CD14-positive monocyte (primary cell): ENCODE measurements around the gene CHD2. TPM values are rescaled to one million over a fixed set of nuclear protein-coding genes. Genes with fewer than 3 reads are reported as not detected.

Source experiments
- DNase-seq, 3 donors: peaks; one replicate each; pipeline ENCODE4 v3.0.0-alpha.2; 2011 to 2022
- H2AFZ ChIP-seq: 2 replicates; pipeline ENCODE4 v1.6.0; 2012; ENCODE audit warnings: mild to moderate bottlenecking, low read depth, low read length, inconsistent platforms; ENCODE audit not compliant: insufficient read depth, poor library complexity, severe bottlenecking
- H3K27ac ChIP-seq, 2 donors: 1 replicate in 1 of 2; 2 replicates in 1 of 2; pipeline ENCODE4 v1.5.1; 2012 to 2013; ENCODE audit warnings: low read length in 2 of 2, control low read depth in 1 of 2, inconsistent platforms in 1 of 2, low read depth in 1 of 2, mild to moderate bottlenecking in 1 of 2
- H3K27me3 ChIP-seq, 2 donors: one replicate each; pipeline versions ENCODE4 v1.6.0 to v1.6.1; 2011 to 2013; ENCODE audit warnings: low read length in 2 of 2; ENCODE audit not compliant: control insufficient read depth in 2 of 2, insufficient read depth in 2 of 2
- H3K36me3 ChIP-seq, 2 donors: replicated peaks in 1 of 2; 1 replicate in 1 of 2; 2 replicates in 1 of 2; pipeline versions ENCODE4 v1.5.1 to v1.6.1; 2012 to 2013; ENCODE audit warnings: low read length in 2 of 2, control low read depth in 1 of 2, inconsistent platforms in 1 of 2, mild to moderate bottlenecking in 1 of 2; ENCODE audit not compliant: insufficient read depth in 2 of 2, control insufficient read depth in 1 of 2
- H3K4me1 ChIP-seq, 2 donors: 1 replicate in 1 of 2; 2 replicates in 1 of 2; pipeline versions ENCODE4 v1.5.1 to v1.6.1; 2012 to 2013; ENCODE audit warnings: low read length in 2 of 2, control low read depth in 1 of 2, inconsistent platforms in 1 of 2, mild to moderate bottlenecking in 1 of 2, moderate library complexity in 1 of 2; ENCODE audit not compliant: insufficient read depth in 2 of 2, control insufficient read depth in 1 of 2
- H3K4me2 ChIP-seq: replicated peaks from 2 replicates; pipeline ENCODE3; 2012; ENCODE audit warnings: low read length, moderate library complexity, mild to moderate bottlenecking; ENCODE audit not compliant: poor library complexity, severe bottlenecking; ENCODE audit errors: extremely low read depth
- H3K4me3 ChIP-seq, 3 experiments: fragments of 200-600 bp in 1 of 3; sonication (generic) in 1 of 3; replicated peaks in 1 of 3; 1 replicate in 2 of 3; 2 replicates in 1 of 3; pipeline ENCODE4 v1.5.1; 2011 to 2013; ENCODE audit warnings: low read length in 3 of 3, mild to moderate bottlenecking in 3 of 3, control low read depth in 2 of 3, low read depth in 2 of 3, inconsistent platforms in 1 of 3, moderate library complexity in 1 of 3
- H3K79me2 ChIP-seq: 2 replicates; pipeline ENCODE4 v1.6.0; 2012; ENCODE audit warnings: mild to moderate bottlenecking, control low read depth, inconsistent platforms, low read length, moderate library complexity; ENCODE audit not compliant: insufficient read depth
- H3K9ac ChIP-seq: 2 replicates; pipeline ENCODE4 v1.6.0; 2017; ENCODE audit warnings: low read length, mild to moderate bottlenecking; ENCODE audit not compliant: insufficient read depth, poor library complexity, severe bottlenecking
- H3K9me3 ChIP-seq, 2 donors: replicated peaks in 1 of 2; 1 replicate in 1 of 2; 2 replicates in 1 of 2; pipeline versions ENCODE4 v1.5.1 to v1.6.1; 2012 to 2013; ENCODE audit warnings: low read length in 2 of 2, control low read depth in 1 of 2; ENCODE audit not compliant: control insufficient read depth in 1 of 2, insufficient read depth in 1 of 2
- H4K20me1 ChIP-seq: 2 replicates; pipeline ENCODE4 v1.6.0; 2012; ENCODE audit warnings: mild to moderate bottlenecking, low read length, control low read depth, moderate library complexity; ENCODE audit not compliant: insufficient read depth
- H3K27ac Mint-ChIP-seq, 7 donors: one replicate each; pipeline ENCODE4 v1.8.0; 2020; ENCODE audit warnings: mild to moderate bottlenecking in 7 of 7, mixed read lengths in 7 of 7, moderate library complexity in 6 of 7, inconsistent platforms in 2 of 7
- H3K27me3 Mint-ChIP-seq, 3 donors: one replicate each; pipeline ENCODE4 v1.8.0; 2021 to 2022; ENCODE audit warnings: low read depth in 3 of 3, mild to moderate bottlenecking in 3 of 3, mixed read lengths in 3 of 3, moderate library complexity in 3 of 3, inconsistent platforms in 1 of 3
- H3K36me3 Mint-ChIP-seq, 2 donors: one replicate each; pipeline ENCODE4 v1.8.0; 2020; ENCODE audit warnings: mixed read lengths in 2 of 2, inconsistent platforms in 1 of 2, mild to moderate bottlenecking in 1 of 2
- H3K4me1 Mint-ChIP-seq: one replicate; pipeline ENCODE4 v1.8.0; 2020; ENCODE audit warnings: mild to moderate bottlenecking, mixed read lengths
- H3K4me3 Mint-ChIP-seq, 2 donors: one replicate each; pipeline ENCODE4 v1.8.0; 2020; ENCODE audit warnings: mild to moderate bottlenecking in 2 of 2, mixed read lengths in 2 of 2, moderate library complexity in 1 of 2
- H3K9me3 Mint-ChIP-seq, 7 donors: one replicate each; pipeline ENCODE4 v1.8.0; 2020 to 2022; ENCODE audit warnings: mixed read lengths in 7 of 7, mild to moderate bottlenecking in 6 of 7, moderate library complexity in 6 of 7, inconsistent platforms in 2 of 7
- CTCF ChIP-seq: fragments of 200-600 bp; IDR thresholded peaks from one replicate; pipeline ENCODE4 v1.8.0; 2022; ENCODE audit warnings: antibody characterized with exemption, mild to moderate bottlenecking
- WGBS: methylation state at CpG from one replicate; pipeline ENCODE4 v1.1.5; 2013; ENCODE audit warnings: missing lambda C conversion rate; ENCODE audit not compliant: insufficient coverage; 5-methylcytosine and 5-hydroxymethylcytosine counted together
- intact Hi-C, 2 donors: fragments of 100-400 bp; cut with micrococcal nuclease; formaldehyde crosslinking; loops; one replicate each; pipeline versions ENCODE4 v1.15.0 to v1.15.1; 2023
- polyA plus RNA-seq, 3 donors: library from polyadenylated mRNA; depleted of rRNA in 1 of 3; unstranded in 2 of 3; stranded (reverse) in 1 of 3; fragments of 300-500 nt in 2 of 3; fragments of >200 nt in 1 of 3; fragmentation: Illumina TruSeq in 2 of 3; gene quantifications; 1 replicate in 2 of 3; 2 replicates in 1 of 3; pipeline ENCODE4 v1.2.3, GENCODE V29; 2012 to 2021

CHD2 gene
- polyA plus RNA-seq, 3 donors: 9.6 to 61.2 (median 11.4) TPM

DNA sequence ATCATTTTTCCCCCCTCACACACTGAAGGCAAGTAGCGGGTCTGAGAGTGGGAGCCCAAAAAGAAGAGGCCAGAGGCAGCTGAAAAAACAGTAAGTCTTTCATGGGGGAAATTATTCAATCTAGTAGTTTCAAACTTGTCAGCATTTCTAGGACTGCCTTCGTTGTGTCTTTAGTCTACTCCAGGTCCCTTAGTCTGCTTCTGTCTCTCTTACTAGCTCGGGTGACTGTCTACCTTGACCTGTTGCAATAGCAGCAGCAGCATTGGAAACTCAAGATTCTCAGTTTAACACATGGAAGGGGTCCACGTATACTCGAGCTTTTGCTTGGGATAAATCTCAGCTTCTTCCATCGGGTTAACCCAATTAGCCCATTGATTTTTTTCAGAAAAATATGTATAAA lies 28.9 kb downstream of the CHD2 start:
- Histone ChIP-seq H3K4me3 (no peak overlapping the region), H4K20me1 (peaks cover 78% of the 10 kb centered on the region), H3K9ac (no peak overlapping the region), H3K27me3 (no peaks in the 10 kb centered on the region), H3K9me3 (no peaks in the 10 kb centered on the region), H3K27ac (peak overlapping the region in 1 of 2 donors; percentile 7), H3K36me3 (peaks cover 74 to 98% of the 10 kb centered on the region in 2 donors), H3K4me2 (no peak overlapping the region), H2AFZ (no peak overlapping the region), H3K4me1 (peaks cover 20 to 23% of the 10 kb centered on the region in 2 donors), H3K79me2 (peaks cover 89% of the 10 kb centered on the region)
- no peak for TF ChIP-seq CTCF
- WGBS: 100% methylated on average over 1 of the region's 6 CpGs
- Mint-ChIP-seq H3K36me3 (peaks cover 85 to 88% of the 10 kb centered on the region in 2 donors), H3K4me3 (no peak overlapping the region), H3K27me3 (no peaks in the 10 kb centered on the region), H3K4me1 (peaks cover 18% of the 10 kb centered on the region), H3K9me3 (no peaks in the 10 kb centered on the region), H3K27ac (peak overlapping the region in 2 of 7 donors; percentile 40 to 46)
- no peak for DNase-seq
- intact Hi-C loops: no loop called here

DNA sequence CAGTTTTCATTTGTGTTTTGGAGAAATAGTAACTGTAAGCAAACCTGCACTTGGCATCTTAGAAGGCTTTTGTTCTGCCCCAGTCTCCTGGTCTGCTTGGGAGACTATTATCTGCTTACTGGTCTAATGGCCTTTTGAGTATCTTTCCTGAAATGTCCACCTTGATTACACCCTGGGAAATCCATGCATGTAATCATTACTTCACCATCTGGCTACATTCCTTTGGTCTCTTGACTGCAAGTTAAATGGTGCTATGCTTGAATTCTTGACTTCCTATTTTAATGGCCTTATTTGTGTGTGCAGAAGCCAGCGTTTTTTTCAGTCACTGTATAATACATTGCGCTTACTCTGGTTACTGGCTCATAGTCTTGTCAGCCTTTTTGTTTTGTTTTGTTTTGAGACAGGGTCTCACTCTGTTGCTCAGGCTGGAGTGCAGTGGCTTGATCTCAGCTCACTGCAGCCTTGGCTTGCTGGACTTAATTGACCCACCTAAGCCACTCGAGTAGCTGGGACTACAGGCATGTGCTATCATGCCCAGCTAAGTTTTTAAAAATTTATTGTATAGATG lies 30.0 kb downstream of the CHD2 start:
- H4K20me1 ChIP-seq: peaks cover 77% of the 10 kb centered on the region
- no peak overlapping the region for H2AFZ ChIP-seq
- no peak overlapping the region for H3K4me3 ChIP-seq
- H3K4me1 ChIP-seq: peaks cover 19% of the 10 kb centered on the region in 2 donors
- H3K9me3 Mint-ChIP-seq: no peaks in the 10 kb centered on the region
- no peak for DNase-seq
- no peaks in the 10 kb centered on the region for H3K27me3 Mint-ChIP-seq
- no peak for TF ChIP-seq CTCF
- peak overlapping the region in 2 of 7 donors; percentile 0 to 43 for H3K27ac Mint-ChIP-seq
- peaks cover 84 to 87% of the 10 kb centered on the region in 2 donors for H3K36me3 Mint-ChIP-seq
- 0% methylated on average over 1 of the region's 3 CpGs for WGBS
- H3K4me2 ChIP-seq: no peak overlapping the region
- intact Hi-C loops: loop anchor here in 1 of 2 donors (10.0 kb wide), 1 partner anchor 65 kb away; no protein-coding TSS in a partner anchor
- no peaks in the 10 kb centered on the region for H3K27me3 ChIP-seq
- no peak overlapping the region for H3K4me3 Mint-ChIP-seq
- H3K36me3 ChIP-seq: peaks cover 76 to 100% of the 10 kb centered on the region in 2 donors
- H3K9ac ChIP-seq: no peak overlapping the region
- no peak overlapping the region for H3K27ac ChIP-seq
- H3K79me2 ChIP-seq: peaks cover 89% of the 10 kb centered on the region
- peaks cover 13% of the 10 kb centered on the region for H3K4me1 Mint-ChIP-seq
- no peaks in the 10 kb centered on the region for H3K9me3 ChIP-seq
